GM10847 (cell line): Measurements from ENCODE around the gene CDC42BPB.

Experiments used
- POLR2A ChIP-seq: IDR thresholded peaks from 2 replicates; pipeline ENCODE4 v1.6.1; 2011; ENCODE audit not compliant: insufficient read length; ENCODE audit errors: extremely low read depth

Gene CDC42BPB

GRCh38 chr14:103097994-103098957 lies 40.9 kb upstream of the CDC42BPB start:
- TF ChIP-seq POLR2A = no peak

DNA sequence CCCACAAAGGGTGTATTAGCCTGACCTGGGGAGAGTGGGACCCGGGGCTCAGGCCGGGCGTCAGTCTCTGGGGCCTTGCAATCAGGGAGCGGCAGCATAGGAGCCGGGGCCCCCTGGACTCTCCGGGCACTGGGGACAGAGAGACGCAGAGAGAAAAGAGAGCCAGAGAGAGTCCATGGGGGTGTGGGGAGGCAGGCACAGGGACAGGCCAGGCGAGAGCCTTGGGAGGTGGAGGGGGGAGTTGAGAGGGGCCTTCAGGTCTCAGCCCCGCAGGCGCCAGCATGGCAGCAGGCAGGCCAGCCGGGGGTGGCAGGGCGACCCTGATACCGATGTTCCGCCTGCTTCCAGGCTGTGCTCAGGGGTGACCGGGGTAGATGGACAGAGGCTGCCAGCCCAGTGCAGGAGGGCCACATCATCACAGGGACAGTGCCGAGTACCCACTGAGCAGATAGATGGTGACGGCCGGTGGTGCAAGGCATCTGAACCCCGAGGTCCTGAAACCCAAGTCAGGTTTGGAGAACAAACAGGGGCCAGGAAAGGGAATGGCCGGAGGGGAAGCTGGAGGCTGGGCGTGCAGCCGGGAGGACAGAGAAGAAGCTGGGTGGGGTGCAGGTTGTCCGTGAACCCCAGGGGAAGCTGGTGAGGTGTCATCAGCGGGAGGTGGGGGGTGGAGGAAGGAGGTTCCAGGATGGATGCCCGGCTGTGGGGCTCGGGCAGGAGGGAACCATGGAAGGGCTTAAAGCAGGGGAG lies 40.1 kb upstream of the CDC42BPB start:
- TF ChIP-seq POLR2A = no peak

GRCh38 chr14:103096387-103096786 lies 39.0 kb upstream of the CDC42BPB start:
- TF ChIP-seq POLR2A = no peak

GRCh38 chr14:103095210-103095778 lies 37.9 kb upstream of the CDC42BPB start:
- no peak for TF ChIP-seq POLR2A

GRCh38 chr14:103094406-103095209 lies 37.3 kb upstream of the CDC42BPB start, which contains the start of gene EXOC3L4:
Gene EXOC3L4, plus strand, starts transcription at chr14:103094725. Its CDS starts 5,495 bp downstream, at chr14:103100220.
- no peak for TF ChIP-seq POLR2A

DNA sequence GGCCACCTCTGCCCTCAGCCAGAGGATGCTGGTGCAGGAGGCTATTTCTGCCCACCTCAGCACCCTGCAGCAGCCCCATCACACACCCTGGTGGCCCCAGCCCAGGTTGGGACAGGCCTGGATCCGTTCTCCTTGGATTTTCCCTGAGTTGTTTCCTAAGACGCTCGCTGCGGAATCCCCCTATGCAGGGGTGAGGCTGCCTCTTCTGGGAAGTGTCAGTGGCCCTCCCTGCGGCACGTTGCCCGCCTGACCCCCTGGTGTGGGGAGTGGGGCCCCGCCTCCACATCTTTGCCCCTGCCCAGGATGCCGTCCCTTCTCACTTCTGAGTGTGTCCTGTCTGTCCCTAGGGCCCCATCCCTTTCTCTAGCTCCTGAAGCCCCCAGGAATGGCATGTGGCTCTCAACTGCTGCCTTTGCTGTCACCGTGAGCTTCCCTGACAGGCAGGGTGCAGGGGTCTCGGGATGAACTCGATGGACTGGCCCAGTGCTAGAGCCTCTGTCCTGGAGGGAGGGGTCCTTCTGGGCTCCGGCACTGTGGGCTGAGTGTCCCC lies 36.6 kb upstream of the CDC42BPB start:
- TF ChIP-seq POLR2A = no peak

DNA sequence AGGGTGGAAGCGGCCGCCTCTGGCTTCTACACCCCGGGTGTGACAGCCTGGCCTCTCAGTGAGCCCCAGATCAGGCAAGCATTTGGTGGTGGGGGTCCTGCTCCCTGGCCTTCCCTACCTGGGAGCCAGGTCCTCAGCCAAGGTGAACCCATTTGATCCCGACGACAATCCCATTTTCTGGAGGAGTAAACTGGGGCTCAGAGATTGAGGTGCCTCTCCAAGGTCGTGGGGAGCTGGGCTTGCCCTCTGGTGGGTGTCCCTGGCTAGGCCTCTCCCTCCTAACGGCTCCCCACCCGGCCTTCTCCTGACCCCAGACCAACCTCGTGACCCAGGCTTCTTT lies 34.5 kb upstream of the CDC42BPB start:
- no peak for TF ChIP-seq POLR2A

DNA sequence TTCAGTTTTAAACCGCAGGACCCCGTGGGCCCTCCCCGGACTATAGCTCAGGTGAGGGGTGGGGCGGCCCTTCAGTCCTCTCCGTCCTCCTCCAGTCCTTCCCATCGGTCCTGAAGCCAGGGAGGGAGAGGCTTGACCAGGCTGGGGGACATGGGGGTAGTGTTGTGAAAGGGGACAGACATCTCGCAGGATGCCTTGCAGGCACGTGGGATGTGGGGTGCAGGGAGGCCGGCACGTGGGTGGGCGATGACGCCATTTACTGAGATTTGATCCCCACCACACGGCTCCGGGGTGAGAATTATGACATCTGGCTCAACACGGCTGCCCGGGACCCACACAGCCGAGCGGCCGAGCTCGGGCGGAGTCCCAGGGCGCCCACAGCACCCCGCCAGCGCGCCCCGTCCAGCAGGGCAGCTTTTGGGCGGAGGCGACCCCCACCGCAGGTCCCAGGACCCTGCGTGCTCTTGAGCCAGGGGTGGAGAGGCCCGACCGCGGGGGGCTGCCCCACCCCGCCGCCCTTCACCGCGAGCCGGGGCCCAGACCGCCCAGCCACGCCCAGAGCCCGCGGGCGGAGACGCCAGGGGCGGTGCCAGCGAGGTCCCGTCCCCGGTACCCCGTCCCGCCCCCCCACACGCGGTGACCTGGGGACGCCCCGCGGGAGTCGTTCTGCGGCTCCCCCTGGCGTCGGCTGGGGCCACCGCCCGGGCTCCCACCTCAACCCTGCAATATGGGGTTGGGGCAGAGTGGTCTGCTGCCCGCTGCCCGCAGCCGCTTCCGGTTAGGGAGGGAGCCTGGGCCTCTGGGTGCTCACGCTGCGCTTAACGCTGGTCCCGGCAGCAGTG lies 33.9 kb upstream of the CDC42BPB start:
- TF ChIP-seq POLR2A = no peak

DNA sequence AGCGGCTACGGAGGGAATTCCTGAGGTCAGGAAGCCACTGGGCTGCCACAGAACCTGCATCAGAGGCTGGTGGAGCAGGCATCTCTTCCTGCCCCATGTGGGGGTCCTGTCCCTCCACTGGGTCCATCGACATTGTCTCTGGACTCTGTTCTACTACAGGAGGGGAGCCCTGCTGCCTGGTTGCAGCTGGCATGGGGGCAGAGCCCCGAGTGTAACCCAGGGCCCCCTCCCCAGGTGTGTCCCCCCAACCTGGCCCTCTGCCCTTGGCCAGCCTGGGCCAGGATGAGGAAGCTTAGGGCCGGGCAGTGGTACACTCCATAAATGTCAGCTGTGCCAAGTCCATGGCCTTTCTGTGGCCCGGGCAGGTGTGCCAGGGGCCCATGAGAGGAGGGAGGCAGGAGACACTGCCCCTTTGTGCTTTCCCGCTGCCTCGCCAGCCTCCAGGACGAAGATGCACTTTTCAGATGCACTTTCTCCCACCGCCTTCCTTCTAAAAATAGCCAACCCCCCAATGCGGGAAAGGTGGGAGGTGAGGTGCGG lies 33.2 kb upstream of the CDC42BPB start:
- TF ChIP-seq POLR2A = no peak

DNA sequence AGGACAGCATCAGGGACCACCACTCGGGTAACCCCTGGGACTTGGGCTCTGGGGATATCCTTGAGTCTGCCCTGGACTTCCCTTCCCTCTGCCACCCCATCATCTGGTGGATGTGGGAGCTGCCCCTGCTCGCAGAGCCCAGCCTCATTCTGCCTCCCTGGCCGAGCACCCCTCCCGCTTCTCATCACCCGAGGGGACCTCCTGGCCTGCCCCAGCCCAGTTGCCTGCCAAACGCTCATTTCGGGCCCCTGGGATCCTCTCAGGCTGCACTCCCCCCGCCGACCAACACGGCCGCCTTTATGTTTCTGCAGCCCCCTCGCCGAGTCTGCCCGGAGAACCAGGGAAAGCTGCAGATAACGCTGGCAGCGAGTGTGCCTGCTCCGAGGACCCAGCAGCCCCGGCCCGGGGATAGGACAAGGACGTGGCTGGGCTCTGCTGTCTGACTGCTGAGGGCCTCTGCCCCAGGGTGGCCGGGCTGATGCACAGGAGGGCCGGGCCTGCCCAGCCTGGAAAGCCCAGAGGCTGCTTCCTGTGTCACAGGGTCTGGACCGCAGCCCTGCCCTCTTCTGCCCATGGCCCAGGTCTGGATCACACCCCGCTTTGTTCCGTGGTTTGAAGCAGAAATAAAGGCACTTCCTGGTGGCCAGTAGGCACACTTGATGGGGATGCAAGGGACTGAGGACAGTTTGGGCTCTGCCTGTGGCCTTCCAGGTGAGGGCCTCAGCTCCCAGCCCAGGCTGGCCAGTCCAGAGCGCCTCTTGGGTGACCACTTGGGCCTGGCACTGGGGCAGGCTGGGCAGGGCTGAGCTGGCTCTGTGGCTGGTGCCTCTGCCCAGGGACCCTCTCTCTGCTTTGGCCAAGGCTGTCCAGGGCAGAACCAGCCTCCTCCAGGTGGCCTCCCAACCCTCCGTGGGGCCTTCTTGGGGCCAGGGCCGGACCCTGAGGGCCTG lies 32.3 kb upstream of the CDC42BPB start:
- no peak for TF ChIP-seq POLR2A

- TF ChIP-seq POLR2A = no peak
Measured at GRCh38 chr14:103088921-103089320, 31.6 kb upstream of the CDC42BPB start.

GRCh38 chr14:103087343-103087835 lies 30.0 kb upstream of the CDC42BPB start:
- no peak for TF ChIP-seq POLR2A
